ENCODE data around the gene TMEM132D.

TMEM132D gene

DNA sequence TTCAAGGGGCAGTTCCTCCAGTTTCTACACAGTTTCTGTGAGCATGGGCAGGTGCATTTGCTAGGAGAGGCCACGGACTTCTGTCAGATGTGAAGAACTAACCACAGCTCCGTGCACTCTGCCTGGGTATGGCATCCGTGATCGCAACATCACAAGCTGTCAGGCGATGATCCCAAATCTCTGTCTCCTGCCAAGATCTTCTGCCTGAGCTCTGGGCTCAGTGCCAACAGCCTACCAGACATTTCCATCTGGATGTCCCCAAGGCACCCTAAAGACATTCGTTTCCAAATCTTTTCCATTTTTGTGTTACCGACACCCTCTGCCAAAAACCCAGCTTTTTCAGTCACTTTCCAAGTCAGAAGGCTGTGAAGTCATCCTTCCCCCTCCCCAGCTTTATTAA lies 758.4 kb downstream of the TMEM132D start:
- no peak for DNase-seq

GRCh38 chr12:129138776-129139175 lies 765.0 kb downstream of the TMEM132D start:
- DNase-seq = no peak

GRCh38 chr12:129136694-129137325 lies 767.0 kb downstream of the TMEM132D start:
- no peak for DNase-seq

DNA sequence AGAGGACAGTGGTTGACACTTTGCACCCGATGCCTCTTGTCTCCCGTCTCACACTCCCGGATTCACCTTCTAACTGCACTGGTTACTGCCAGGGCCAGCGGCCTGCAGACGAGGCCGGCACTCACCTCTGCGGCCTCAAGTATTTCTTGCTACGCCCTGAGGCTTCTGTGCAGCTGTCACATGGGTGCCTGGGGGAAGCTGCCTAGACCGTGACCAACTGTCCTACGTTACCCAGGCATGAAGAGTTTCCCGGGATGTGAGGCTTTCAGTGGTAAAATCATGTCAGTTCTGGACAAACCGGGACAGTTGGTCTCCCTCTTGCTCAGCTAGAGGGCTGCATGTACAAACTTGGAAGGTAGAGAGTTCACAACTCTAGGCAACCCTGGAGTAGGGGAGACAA lies 776.1 kb downstream of the TMEM132D start:
- no peak for DNase-seq

DNA sequence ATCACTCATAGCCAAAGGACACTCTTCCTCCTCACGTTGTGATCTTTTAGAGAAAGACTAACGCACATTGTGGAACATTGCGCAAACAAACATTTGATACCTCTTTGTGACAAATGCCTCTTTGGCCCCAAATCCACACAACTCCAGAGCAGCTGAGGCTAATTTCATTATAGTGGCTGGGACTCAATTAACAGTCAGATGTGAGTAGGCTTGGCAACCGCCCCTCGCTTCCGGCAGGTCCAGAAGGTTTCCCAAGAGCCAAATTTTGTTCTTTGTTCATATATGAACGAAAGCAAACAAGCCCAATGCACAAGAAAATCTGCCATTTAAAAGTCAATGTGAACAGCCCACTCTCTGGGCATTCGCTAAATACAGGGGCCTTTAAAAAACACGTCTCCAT lies 776.6 kb downstream of the TMEM132D start:
- DNase-seq = no peak

DNA sequence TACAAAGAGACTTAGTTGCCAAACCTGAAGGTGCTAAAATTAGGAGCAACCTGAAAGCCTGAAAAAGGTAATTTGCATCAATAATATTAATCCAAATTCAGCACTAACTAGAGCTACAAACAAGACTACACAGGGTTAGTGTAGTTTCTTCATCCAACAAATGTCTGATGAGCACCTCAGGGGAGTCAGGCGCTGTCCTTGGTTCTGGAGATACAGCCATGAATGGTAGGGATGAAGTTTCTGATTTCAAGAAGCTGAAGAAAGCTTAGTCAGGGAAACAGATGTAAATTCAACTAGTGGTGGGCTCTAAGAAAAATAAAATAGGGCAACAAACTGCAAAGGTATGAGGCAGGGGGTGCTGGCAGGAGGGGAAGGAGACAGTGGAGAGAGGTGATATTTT lies 784.3 kb downstream of the TMEM132D start:
- no peak for DNase-seq

GRCh38 chr12:129115558-129115957 lies 788.3 kb downstream of the TMEM132D start:
- DNase-seq = no peak

GRCh38 chr12:129110575-129110974 lies 793.2 kb downstream of the TMEM132D start:
- no peak for DNase-seq

DNA sequence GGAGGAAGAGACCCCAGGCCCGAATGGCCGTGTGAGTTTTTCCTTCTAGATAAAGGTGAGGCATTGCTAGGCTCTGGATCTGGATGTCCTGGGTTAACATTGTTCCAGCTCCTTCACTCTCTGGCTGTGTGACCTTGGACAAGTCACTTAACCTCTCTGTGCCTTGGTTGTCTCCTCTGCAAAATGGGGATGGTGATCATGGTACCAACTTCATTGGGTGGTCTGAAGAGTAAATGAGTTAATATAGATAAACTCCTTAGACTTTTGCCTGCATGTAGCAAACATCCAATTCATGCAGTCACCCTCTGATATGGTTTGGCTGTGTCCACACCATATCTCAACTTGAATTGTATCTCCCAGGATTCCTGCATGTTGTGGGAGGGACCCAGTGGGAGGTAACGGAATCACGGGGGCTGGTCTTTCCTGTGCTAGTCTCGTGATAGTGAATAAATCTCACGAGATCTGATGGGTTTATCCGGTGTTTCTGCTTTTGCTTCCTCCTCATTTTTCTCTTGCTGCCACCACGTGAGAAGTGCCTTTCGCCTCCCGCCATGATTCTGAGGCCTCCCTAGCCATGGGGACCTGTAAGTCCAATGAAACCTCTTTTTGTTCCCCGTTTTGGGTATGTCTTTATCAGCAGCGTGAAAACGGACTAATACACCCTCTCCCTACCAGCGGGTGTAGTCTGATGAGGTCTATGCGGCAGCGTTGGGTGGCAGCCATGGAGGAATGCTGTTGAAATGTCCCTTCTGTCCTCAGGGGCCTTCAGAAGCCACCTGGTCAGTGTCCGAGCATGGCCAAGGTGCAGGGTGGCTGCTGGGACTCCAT lies 794.4 kb downstream of the TMEM132D start:
- no peak for DNase-seq

DNA sequence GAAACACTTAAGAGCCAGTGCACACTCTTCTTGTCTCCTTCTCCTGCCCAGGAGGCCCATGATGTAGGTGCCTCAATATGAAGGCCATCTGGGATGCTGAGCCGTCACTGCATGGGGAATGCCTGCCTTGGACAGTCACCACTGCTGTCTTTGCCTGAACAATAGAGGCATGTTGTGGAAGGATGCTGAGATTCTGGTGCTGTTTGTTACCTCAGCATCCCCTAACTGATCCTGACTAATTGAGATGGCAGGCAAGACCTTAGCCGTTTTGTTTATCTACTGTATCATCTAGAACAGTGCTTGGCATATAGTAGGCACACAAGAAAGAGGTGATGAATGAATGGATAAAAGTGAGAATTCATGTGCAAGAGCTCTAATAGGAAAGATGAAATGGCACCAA lies 797.1 kb downstream of the TMEM132D start:
- no peak for DNase-seq

DNA sequence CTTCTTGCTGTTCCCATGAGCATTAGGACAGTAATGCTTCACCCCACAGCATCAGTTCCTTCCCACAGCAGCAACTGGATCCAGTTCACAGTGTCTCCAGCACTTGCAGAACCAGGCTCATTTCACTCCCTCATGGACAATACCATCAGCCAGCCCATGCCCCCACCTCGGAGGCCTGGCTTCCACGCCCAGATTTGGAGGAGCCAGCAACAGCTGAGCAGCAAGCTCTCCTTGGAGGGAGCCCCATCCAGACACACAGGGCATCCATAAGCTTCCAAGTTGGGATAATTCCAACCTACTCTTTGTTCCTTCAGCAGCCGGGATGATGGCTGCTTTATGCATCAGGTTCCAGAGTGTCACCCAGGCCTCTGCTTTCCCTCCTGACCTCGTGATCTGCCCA lies 800.6 kb downstream of the TMEM132D start:
- DNase-seq = no peak

- no peak for DNase-seq
Measured at GRCh38 chr12:129102233-129102632, 801.6 kb downstream of the TMEM132D start.

- no peak for DNase-seq
Measured at GRCh38 chr12:129101816-129102215, 802.0 kb downstream of the TMEM132D start.

- DNase-seq = no peak
Measured at GRCh38 chr12:129101404-129101803, 802.4 kb downstream of the TMEM132D start.

GRCh38 chr12:129097451-129097850 lies 806.4 kb downstream of the TMEM132D start:
- DNase-seq = no peak

GRCh38 chr12:129096968-129097367 lies 806.9 kb downstream of the TMEM132D start:
- DNase-seq = no peak

DNA sequence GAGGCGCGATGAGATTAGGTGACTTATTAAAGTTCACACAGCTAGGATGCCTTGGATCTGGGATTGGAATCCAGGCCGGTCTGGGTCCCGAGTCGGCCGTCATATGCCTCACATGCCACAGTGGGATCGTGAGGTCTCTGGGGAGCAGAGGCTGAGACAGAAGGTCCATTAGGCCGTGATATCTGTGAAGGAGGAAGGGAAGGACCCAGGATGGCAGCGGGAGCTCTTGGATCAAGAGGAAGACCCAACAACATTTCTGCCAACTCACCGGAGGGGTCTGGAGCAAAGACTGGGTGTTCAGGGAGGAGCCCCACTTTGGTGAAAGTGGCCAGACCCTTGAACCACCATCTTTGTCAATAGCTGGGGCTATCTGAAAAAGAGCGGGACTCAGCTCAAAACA lies 807.6 kb downstream of the TMEM132D start:
- no peak for DNase-seq

GRCh38 chr12:129089576-129089975 lies 814.2 kb downstream of the TMEM132D start:
- DNase-seq = no peak

- DNase-seq = no peak
Measured at GRCh38 chr12:129084875-129085826, 818.7 kb downstream of the TMEM132D start.

DNA sequence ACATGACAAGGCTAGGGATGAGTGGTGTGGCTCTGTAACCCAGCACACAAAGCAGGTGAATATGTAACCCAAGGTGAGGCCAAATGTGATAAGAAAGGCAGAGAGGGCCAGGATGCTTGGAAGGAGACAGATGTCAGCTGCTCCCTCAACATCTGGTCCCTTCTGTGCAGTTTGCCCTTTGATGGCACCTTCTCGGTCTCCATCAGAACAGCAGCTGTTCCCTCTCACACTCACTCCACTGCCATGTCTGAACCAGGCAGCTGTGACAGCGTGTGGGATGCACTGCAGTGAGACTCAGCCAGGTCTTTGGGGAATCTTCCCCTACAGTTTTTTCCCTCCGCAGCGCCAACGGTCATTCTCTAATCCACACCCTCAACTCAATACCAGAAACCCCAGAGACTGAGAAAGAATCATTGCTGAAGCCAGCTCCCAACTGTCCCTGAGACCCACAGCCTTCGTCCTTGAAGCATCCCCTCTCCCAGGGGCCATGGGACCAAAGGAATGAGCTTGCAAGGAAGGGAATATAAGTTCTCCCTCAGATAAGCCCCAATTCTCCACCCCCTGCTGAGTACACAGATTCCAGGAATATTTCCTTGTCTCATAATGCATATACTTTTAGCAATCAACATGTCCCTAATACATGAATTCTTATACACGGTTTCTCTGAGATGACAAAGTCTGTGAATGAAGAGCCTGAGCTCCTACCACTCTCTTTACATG lies 820.5 kb downstream of the TMEM132D start:
- DNase-seq = no peak

GRCh38 chr12:129082441-129082840 lies 821.4 kb downstream of the TMEM132D start:
- no peak for DNase-seq

DNA sequence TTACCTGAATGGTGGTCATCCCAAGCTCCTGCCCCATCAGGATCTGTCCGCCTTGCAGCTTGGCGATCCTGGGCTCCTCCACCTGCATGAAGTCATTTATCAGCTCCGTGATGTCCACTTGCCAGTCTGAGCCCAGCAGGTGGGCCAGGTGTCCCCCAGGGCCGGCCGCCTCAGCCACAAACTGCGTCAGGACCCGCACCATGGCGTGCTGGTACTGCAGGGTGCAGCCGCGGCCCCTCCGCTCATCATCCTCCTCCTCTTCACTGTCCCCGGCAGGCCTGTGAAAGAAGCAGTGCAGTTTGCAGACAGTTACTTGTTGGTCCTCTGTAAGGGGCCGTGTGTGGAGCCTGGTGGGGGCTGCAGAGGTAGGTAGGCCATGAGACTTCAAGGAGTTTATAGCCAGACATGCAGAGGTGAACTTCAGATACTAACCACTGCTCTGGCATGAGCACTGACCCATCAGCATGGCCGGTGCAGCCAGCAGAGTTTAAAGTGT lies 822.0 kb downstream of the TMEM132D start:
- DNase-seq = no peak

DNA sequence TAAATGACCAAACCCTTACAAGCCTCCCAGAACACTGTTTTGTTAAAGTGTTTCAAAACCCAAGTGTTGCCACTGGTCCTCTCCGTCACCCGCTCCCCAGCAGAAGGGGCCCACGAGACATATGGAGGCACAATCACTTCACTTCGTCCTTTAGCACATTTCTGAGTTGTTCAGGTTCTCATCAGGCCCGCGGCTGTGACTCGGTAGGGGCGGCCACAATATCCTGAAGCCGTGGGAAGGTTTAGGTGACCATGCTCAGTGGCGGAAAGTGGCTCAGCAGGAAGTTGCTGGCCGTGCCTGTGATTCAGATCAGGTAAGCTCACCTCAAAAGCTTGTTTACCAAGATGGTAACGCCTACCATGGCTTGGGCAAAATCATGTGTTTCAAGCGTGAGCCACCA lies 823.0 kb downstream of the TMEM132D start:
- no peak for DNase-seq
